GM12891 (cell line): ENCODE measurements around the gene TENM4.

Experiments
- PAX5 ChIP-seq: IDR thresholded peaks from 2 replicates; pipeline ENCODE4 v1.6.1; 2011; ENCODE audit warnings: low read length, moderate library complexity, mild to moderate bottlenecking; ENCODE audit not compliant: insufficient read depth, severe bottlenecking
- POLR2A ChIP-seq: IDR thresholded peaks from 2 replicates; pipeline ENCODE4 v1.6.1; 2011; ENCODE audit warnings: low read depth, low read length, control low read depth
- POLR2AphosphoS5 ChIP-seq: IDR thresholded peaks from 2 replicates; pipeline ENCODE4 v1.6.1; 2011; ENCODE audit warnings: low read depth, low read length, control low read depth
- SPI1 ChIP-seq: IDR thresholded peaks from 2 replicates; pipeline ENCODE4 v1.6.1; 2011; ENCODE audit warnings: low read depth, low read length, control low read depth
- TAF1 ChIP-seq: IDR thresholded peaks from 2 replicates; pipeline ENCODE4 v1.6.1; 2011; ENCODE audit warnings: low read depth, low read length, control low read depth

DNA sequence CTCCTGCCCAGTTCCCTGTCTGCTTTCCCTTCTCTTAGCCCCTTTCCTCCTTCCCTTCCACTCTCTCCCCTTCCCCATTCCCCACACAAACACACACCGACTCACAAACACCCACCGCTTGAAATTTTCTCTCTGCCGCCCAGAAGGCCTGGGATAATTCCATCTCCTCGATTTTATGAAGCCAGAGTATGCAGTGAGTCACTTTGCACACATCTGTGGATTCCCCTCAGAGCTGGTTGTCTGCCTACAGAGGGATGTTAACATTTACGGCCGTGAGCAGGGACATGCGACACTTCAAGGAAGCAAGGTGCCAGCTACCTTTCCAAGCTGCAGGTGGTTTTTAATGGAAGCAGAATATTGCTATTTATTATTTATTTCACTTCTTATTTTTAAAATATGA lies 332.0 kb downstream of the TENM4 start:
- no peak for TF ChIP-seq POLR2A
- no peak for TF ChIP-seq POLR2AphosphoS5
- TF ChIP-seq TAF1: no peak
- no peak for TF ChIP-seq PAX5
- no peak for TF ChIP-seq SPI1
